ENCODE data around the gene ALKBH3.

The ALKBH3 gene

DNA sequence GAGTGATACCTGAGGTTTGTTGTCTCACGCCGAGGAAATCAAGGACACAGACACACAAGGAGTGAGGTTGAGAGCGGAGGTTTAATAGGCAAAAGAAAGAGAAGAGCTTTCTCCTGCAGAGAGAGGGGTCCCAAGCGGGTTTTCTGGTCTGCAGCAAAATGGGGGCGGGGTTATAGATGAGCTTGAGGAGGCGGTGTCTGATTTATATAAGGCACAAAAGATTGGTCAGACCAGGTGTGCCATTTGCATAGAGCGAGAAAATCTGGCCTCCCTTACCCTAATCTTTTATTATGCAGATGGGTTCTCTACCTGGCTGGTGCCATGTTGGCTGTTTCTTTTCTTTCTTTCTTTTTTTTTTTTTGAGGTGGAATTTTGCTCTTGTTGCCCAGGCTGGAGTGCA is 73.6 kb downstream of the ALKBH3 start:
- no peak for DNase-seq (ENCODE audit: low read depth in 1 of 2, low spot score in 1 of 2)
- H3K4me3 ChIP-seq (replicated peaks; ENCODE audit: insufficient read depth, low read length), result no peak overlapping the region
- peaks cover 3% of the 10 kb centered on the region for H3K27me3 ChIP-seq (ENCODE audit: insufficient read depth, poor library complexity, severe bottlenecking)
- no peak for TF ChIP-seq GABPA (IDR thresholded peaks at IDR 0.05; ENCODE audit: low read depth)
- TF ChIP-seq CTCF (IDR thresholded peaks at IDR 0.05; ENCODE audit: insufficient read depth, low read length), result no peak
- no peak for TF ChIP-seq POLR2AphosphoS5 (IDR thresholded peaks at IDR 0.05; ENCODE audit: low read depth)
- TF ChIP-seq REST (IDR thresholded peaks at IDR 0.05; ENCODE audit: insufficient replicate concordance, low read depth), result no peak
- H3K27ac ChIP-seq (replicated peaks), result no peak overlapping the region

- DNase-seq (ENCODE audit: low read depth in 1 of 2, low spot score in 1 of 2), result no peak
- TF ChIP-seq REST (IDR thresholded peaks at IDR 0.05; ENCODE audit: insufficient replicate concordance, low read depth), result no peak
- no peak for TF ChIP-seq CTCF (IDR thresholded peaks at IDR 0.05; ENCODE audit: insufficient read depth, low read length)
- no peak for TF ChIP-seq SPI1 (IDR thresholded peaks at IDR 0.05; ENCODE audit: borderline replicate concordance, low read depth)
- TF ChIP-seq GABPA (IDR thresholded peaks at IDR 0.05; ENCODE audit: low read depth), result no peak
- TF ChIP-seq POLR2AphosphoS5 (IDR thresholded peaks at IDR 0.05; ENCODE audit: low read depth), result no peak
- H3K27me3 ChIP-seq (ENCODE audit: insufficient read depth, poor library complexity, severe bottlenecking), result no peaks in the 10 kb centered on the region
- no peak overlapping the region for H3K4me3 ChIP-seq (replicated peaks; ENCODE audit: insufficient read depth, low read length)
- no peak overlapping the region for H3K27ac ChIP-seq (replicated peaks)
Measured at GRCh38 chr11:43955381-43956118, 74.9 kb downstream of the ALKBH3 start.

DNA sequence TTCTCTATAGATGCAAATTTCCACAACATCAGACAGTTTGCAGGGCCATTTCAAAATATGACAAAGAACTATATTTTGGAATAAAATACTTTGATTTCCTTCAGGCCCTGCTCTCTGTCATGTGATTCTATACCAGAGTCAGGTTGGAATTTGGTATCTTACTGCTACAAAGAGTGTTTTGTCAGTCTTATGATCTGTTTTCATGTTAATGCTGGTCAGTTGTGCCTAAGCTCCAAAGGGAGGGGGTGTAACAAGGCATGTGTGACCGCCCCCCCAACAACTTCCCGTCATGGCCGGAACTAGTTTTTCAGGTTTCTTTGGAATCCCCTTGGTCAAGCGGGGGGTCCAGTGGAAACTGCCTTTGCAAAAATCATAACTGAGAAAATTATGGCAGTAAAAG is 76.9 kb downstream of the ALKBH3 start:
- Histone ChIP-seq H3K27ac (replicated peaks) (no peak overlapping the region), H3K27me3 (ENCODE audit: insufficient read depth, poor library complexity, severe bottlenecking) (peaks cover 5% of the 10 kb centered on the region), H3K4me3 (replicated peaks; ENCODE audit: insufficient read depth, low read length) (no peak overlapping the region)
- DNase-seq (ENCODE audit: low read depth in 1 of 2, low spot score in 1 of 2), result no peak
- no peak for TF ChIP-seq REST (IDR thresholded peaks at IDR 0.05; ENCODE audit: insufficient replicate concordance, low read depth)
- no peak for TF ChIP-seq CTCF (IDR thresholded peaks at IDR 0.05; ENCODE audit: insufficient read depth, low read length)
- no peak for TF ChIP-seq SPI1 (IDR thresholded peaks at IDR 0.05; ENCODE audit: borderline replicate concordance, low read depth)
- TF ChIP-seq POLR2AphosphoS5 (IDR thresholded peaks at IDR 0.05; ENCODE audit: low read depth), result no peak
- TF ChIP-seq GABPA (IDR thresholded peaks at IDR 0.05; ENCODE audit: low read depth), result no peak
